ENCODE results near the gene SPTA1.

GRCh38 chr1:158679289-158679688 is 7.2 kb downstream of the SPTA1 start:
- no peak for TF ChIP-seq CTCF (IDR thresholded peaks at IDR 0.05)
- TF ChIP-seq POLR2A (IDR thresholded peaks at IDR 0.05): no peak

All from lower leg skin (tissue), 3 donors.